Measurements from ENCODE around the gene FBXW11.

DNA sequence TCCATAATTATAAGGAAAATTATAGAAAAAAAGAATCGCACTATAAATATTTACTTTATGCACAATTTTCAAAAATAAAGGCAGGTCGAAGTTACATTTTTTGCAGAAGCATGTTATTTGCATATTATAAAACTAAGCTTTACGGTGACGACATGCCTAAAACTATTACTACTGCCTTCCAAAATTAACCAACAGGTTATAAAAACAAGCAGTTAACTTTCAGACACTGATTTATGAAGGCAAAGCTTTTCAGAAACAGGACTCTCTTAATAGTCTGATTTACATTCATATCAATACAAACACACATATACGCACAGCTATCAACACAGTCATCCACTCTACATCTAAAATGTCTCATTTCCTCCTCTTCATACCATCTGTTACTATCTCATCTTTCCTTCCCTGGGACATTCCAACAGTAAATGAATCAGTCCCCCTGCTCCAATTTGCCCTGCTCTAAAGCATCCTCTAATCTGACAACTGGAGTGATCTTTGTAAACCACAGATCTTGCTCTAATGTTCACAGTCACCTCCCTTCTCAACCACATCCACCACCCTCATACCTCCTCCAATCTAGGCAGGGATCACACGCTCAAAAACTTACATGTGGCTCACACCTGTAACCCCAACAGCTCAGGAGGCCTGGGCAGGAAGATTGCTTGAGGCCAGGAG, 21.6 kb downstream of the FBXW11 start:
- no peak for TF ChIP-seq CTCF (conservative IDR thresholded peaks at IDR 0.05; ENCODE audit: low read depth, low read length)
- TF ChIP-seq EZH2 (IDR thresholded peaks at IDR 0.05; ENCODE audit: low read length, unreplicated experiment), result no peak

Data from PC-3 (cell line).